Activated CD4-positive, alpha-beta T cell treated with anti-CD3 and anti-CD28 coated beads, Interleukin-10, Interleukin-2, amounts not matched to agents 100 ng/mL and 50 ng/mL, durations not matched to agents 16 hours and 8 hours (primary cell): Measurements from ENCODE around the gene MUCL3.
"Not testable (repeated sequence)": the region's sequence is repeated elsewhere in the genome, so short reads cannot be mapped to it uniquely, and the experiment has no call there.

Experiments used
- DNase-seq: peaks from one replicate; pipeline ENCODE4 v3.0.0-alpha.2; 2020

Gene MUCL3, protein sequence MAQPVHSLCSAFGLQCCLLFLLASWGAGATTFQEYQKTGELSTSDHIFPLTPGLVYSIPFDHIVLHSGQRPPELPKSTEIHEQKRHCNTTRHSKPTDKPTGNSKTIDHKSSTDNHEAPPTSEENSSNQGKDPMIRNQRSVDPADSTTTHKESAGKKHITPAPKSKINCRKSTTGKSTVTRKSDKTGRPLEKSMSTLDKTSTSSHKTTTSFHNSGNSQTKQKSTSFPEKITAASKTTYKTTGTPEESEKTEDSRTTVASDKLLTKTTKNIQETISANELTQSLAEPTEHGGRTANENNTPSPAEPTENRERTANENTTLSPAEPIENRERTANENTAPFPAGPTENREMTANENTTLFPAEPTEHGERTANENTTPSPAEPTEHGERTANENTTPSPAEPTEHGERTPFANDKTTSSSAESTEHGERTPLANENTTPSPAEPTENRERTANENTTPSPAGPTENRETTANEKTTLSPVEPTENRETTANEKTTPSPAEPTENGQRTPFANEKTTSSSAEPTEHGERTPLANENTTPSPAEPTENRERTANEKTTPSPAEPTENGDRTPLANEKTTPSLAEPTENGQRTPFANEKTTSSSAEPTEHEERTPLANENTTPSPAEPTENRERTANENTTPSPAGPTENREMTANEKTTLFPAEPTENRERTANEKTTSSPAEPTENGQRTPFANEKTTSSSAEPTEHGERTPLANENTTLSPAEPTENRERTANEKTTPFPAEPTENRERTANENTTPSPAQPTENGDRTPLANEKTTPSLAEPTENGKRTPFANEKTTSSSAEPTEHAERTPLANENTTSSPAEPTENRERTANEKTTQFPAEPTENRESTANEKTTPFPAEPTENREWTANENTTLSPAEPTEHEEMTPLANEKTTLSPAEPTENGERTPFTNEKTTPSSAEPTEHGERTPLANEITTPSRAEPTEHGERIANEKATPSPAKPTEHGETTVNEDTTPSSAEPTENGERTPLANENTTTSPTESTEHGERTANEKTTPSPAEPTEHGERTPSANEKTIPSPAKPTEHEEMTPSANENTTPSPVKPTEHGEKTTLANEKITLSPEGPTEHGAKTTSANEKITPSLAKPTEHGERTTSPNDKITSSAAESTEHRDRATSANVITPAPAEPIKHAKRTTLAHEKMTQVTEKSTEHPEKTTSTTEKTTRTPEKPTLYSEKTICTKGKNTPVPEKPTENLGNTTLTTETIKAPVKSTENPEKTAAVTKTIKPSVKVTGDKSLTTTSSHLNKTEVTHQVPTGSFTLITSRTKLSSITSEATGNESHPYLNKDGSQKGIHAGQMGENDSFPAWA (N-terminal part only)

GRCh38 chr6:30940361-30940986, at the start of gene MUCL3:
TSS of gene MUCL3 (plus strand) at chr6:30940973. CDS start at chr6:30941000, 27 bp downstream.
- no peak for DNase-seq

DNA sequence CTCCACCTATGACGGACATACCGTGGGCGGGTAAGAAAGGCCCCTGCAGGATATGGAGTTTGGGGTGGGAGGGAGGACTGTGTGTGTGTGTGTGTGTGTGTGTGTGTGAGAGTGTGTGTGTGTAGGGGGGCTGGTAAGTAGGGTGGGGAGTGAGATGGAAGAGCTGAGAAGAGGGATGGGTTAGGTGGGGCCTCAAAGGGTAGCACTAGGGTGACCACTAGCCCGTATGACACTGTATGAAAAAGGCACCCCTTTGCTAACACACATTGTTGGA, 49.4 kb upstream of the MUCL3 start:
- DNase-seq = no peak

- DNase-seq = no peak
Observed at GRCh38 chr6:30891816-30892538, 48.8 kb upstream of the MUCL3 start.

- DNase-seq = no peak
Observed at GRCh38 chr6:30893001-30893591, 47.7 kb upstream of the MUCL3 start.

- no peak for DNase-seq
Observed at GRCh38 chr6:30893666-30894065, 47.1 kb upstream of the MUCL3 start.

- DNase-seq = no peak
Observed at GRCh38 chr6:30894381-30894780, 46.4 kb upstream of the MUCL3 start.

- DNase-seq = no peak
Observed at GRCh38 chr6:30894935-30895334, 45.8 kb upstream of the MUCL3 start.

DNA sequence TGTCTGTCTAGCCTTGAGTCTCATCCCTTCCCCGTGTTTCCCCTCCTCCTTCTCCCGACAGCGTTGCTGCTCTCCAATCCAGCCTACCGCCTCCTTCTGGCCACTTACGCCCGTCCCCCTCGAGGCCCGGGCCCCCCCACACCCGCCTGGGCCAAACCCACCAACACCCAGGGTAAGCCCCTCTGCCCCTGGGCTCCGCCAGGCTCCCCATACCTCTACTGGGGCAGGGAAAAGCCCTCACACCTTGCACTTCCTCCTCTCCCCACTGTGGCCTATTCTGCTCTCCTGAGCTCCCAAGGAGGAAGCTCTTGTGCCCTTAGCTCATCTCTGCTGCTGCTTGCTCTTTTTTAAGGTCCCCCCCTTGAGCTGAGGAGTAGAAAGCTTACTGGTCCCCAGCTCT, 45.4 kb upstream of the MUCL3 start:
- no peak for DNase-seq

GRCh38 chr6:30896541-30896940, 44.2 kb upstream of the MUCL3 start:
- DNase-seq = no peak

GRCh38 chr6:30897882-30898281, 42.9 kb upstream of the MUCL3 start:
- DNase-seq = no peak

DNA sequence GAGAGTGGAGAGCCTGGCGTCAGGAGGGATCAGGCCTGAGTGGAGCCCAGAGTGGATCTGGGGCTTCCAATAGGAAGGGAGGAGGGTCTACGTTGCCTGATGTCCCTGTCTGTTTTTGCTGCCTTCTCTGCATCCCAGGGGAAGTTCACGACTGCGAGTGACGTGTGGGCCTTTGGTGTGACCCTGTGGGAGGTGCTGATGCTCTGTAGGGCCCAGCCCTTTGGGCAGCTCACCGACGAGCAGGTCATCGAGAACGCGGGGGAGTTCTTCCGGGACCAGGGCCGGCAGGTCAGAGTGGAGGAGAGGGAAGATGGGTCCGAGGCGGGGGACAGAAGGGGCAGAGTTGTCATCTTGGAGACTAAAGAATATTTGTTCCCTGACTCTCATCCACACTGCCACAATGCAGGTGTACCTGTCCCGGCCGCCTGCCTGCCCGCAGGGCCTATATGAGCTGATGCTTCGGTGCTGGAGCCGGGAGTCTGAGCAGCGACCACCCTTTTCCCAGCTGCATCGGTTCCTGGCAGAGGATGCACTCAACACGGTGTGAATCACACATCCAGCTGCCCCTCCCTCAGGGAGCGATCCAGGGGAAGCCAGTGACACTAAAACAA, 41.9 kb upstream of the MUCL3 start:
- no peak for DNase-seq

DNA sequence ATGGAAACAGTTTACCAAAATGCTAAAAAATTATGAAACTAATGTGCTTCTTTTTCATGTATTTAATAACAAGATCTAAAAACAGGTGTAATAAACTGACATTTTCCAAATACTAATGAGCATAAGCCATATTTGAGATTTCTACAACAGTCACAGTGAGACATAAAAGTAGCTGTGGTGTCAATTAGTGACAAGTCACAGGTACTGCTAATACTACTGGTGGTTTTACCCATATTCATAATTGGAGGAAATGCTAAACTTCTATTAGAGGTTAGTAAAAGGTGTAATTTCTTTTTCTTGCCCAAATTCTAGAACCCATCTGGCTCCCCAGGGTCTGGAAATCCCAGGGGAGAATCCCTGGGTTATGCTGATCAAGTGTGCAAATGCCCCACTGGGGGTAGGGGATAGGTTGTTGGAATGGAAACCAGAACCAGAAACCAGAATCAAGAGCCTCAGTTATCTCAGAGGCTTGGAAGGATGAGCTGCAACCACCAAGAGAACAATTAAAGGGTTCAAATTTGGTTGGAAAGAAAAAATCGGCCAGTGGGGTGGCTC, 39.8 kb upstream of the MUCL3 start:
- DNase-seq = no peak

GRCh38 chr6:30901436-30901835, 39.3 kb upstream of the MUCL3 start:
- no peak for DNase-seq

DNA sequence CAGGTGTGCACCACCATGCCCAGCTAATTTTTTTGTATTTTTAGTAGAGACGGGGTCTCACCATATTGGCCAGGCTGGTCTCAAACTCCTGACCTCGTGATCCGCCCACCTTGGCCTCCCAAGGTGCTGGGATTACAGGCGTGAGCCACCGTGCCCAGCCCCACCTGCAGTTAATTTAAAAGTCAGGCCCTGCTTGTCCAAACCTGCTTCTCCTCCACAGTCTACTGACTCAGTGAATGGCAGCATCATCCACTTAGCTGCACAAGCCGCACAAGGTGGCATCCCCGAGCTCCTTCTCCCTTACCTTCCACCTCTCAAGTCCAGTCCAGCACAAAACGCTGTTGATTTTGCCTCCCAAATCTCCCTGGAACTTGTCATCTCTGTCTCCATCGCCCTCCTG, 38.6 kb upstream of the MUCL3 start:
- not testable (repeated sequence) for DNase-seq

- DNase-seq = no peak
Observed at GRCh38 chr6:30902709-30903108, 38.1 kb upstream of the MUCL3 start.

- DNase-seq = no peak
Observed at GRCh38 chr6:30903236-30903635, 37.5 kb upstream of the MUCL3 start.

DNA sequence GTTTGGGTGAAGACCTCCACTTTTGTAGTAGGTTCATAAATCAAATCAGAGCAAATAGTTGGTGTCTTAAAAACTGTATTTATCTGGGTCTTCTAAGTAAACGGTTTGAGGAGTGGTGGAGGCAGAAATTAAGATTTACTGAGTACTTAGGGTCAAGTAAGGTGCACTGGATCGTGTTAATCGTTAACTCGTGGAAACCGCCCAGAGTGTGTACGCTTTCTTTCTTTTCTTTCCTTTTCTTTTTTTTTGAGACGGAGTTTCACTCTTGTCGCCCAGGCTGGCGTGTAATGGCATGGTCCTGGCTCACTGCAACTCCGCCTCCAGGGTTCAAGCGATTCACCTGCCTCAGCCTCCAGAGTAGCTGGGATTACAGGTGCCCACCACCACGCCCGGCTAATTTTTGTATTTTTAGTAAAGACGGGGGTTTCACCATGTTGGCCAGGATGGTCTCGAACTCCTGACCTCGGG, 33.4 kb upstream of the MUCL3 start:
- DNase-seq = not testable (repeated sequence)

- DNase-seq = peak; percentile 98
Observed at GRCh38 chr6:30907758-30908591, 32.8 kb upstream of the MUCL3 start, which contains the start of gene GTF2H4. TSS of gene GTF2H4 (plus strand) at chr6:30908207.

DNA sequence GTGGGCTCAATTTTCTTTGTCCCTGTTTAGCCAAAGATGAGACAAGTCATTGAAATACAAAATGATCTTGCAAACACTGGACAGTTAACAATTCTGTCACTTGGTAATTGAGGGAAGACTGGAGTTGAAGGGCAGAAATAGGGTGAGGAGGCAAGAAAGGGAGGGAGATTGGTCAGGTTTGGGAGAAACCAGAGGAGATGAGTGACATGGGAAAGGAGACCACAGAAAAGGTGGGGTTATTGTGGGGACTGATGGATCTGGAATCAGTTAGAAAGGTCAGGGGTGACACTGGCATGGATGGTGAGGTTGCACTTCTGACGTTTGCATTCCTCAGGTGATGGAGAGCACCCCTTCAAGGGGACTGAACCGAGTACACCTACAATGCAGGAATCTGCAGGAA, 32.1 kb upstream of the MUCL3 start:
- DNase-seq = no peak

- DNase-seq = not testable (repeated sequence)
Observed at GRCh38 chr6:30910473-30910872, 30.3 kb upstream of the MUCL3 start.
